Transverse colon (tissue), 4 donors: ENCODE results near the gene SOD2. TPM values are rescaled to one million over a fixed set of nuclear protein-coding genes. Genes with fewer than 3 reads are reported as not detected.

Experiments
- DNase-seq: peaks from one replicate; pipeline ENCODE4 v3.0.0-alpha.2; 2019
- H3K27ac ChIP-seq, 4 donors: fragments of 200-600 bp; sonication (generic); 2 replicates each; pipeline ENCODE4 v1.5.1; 2016 to 2018; ENCODE audit warnings: inconsistent platforms in 4 of 4
- H3K27me3 ChIP-seq: fragments of 200-600 bp; sonication (generic); 2 replicates; pipeline ENCODE4 v1.5.1; 2017; ENCODE audit warnings: inconsistent platforms
- H3K36me3 ChIP-seq, 4 donors: fragments of 200-600 bp; sonication (generic); 2 replicates each; pipeline ENCODE4 v1.5.1; 2017 to 2019; ENCODE audit warnings: inconsistent platforms in 4 of 4
- H3K4me1 ChIP-seq, 4 donors: fragments of 200-600 bp; sonication (generic); 2 replicates each; pipeline ENCODE4 v1.5.1; 2017 to 2020; ENCODE audit warnings: inconsistent platforms in 4 of 4
- H3K4me3 ChIP-seq, 4 donors: fragments of 200-600 bp; sonication (generic); 1 replicate in 1 of 4; 2 replicates in 3 of 4; pipeline versions ENCODE4 v1.5.1 to v1.6.1; 2017 to 2019; ENCODE audit warnings: inconsistent platforms in 4 of 4
- H3K9me3 ChIP-seq, 2 donors: fragments of 200-600 bp; sonication (generic); 2 replicates each; pipeline ENCODE4 v1.5.1; 2017 to 2019; ENCODE audit warnings: inconsistent platforms in 2 of 2
- CTCF ChIP-seq, 5 experiments: fragments of 200-600 bp in 3 of 5; fragments of 450-650 bp in 2 of 5; sonication (generic) in 3 of 5; IDR thresholded peaks; 1 replicate in 2 of 5; 2 replicates in 3 of 5; pipeline ENCODE4 v1.5.1; 2016 to 2017; ENCODE audit warnings: antibody characterized with exemption in 5 of 5, inconsistent platforms in 3 of 5, mild to moderate bottlenecking in 2 of 5, moderate library complexity in 1 of 5
- EP300 ChIP-seq: sonication (generic); formaldehyde crosslinking; IDR thresholded peaks from one replicate; pipeline ENCODE4 v1.6.1; 2017; ENCODE audit warnings: antibody characterized with exemption, low read depth
- POLR2A ChIP-seq: fragments of 450-650 bp; IDR thresholded peaks from one replicate; pipeline ENCODE4 v1.6.1; 2016; ENCODE audit warnings: antibody characterized with exemption, mild to moderate bottlenecking, moderate library complexity
- POLR2AphosphoS5 ChIP-seq, 3 donors: sonication (generic); formaldehyde crosslinking; IDR thresholded peaks; one replicate each; pipeline ENCODE4 v1.6.1; 2016; ENCODE audit warnings: antibody characterized with exemption in 3 of 3
- WGBS, 2 donors: methylation state at CpG; one replicate each; pipeline ENCODE4 v1.1.5; 2018; ENCODE audit warnings: low coverage in 1 of 2; 5-methylcytosine and 5-hydroxymethylcytosine counted together
- in situ Hi-C, 4 donors: fragments of 200-750 bp; cut with MboI; loops; one replicate each; pipeline versions ENCODE4 v1.15.0 to v1.15.1; 2017; ENCODE audit warnings: low sequenced_read_pairs in 3 of 4, low pct_ligation_motif_present in 1 of 4, low pct_unique_long_range_greater_than_20kb in 1 of 4
- intact Hi-C: fragments of 100-400 bp; cut with DNase I; formaldehyde crosslinking; loops from one replicate; pipeline ENCODE4 v1.15.1; 2023; ENCODE audit warnings: low total_unique reads
- total RNA-seq, 4 donors: library from RNA; depleted of rRNA; stranded (reverse); fragments of >200 nt; gene quantifications; one replicate each; pipeline ENCODE4 v1.1.0, GENCODE V29; 2016

SOD2 gene
- total RNA-seq, 4 donors from 2014 or later: 170 to 272 (median 224) TPM

- Histone ChIP-seq H3K27ac (no peak overlapping the region), H3K27me3 (no peaks in the 10 kb centered on the region), H3K4me1 (peaks cover 0 to 44% (median 7%) of the 10 kb centered on the region in 4 donors), H3K9me3 (no peaks in the 10 kb centered on the region), H3K4me3 (no peak overlapping the region), H3K36me3 (peaks cover 0 to 56% (median 20%) of the 10 kb centered on the region in 4 donors)
- 79 to 91% methylated on average over 1 of the region's 1 CpG for WGBS, 2 donors
- DNase-seq: no peak
- intact Hi-C loops (no loop called here), in situ Hi-C loops (loop anchor here in 3 of 4 donors (25.0 kb wide), 3 partner anchors 103 to 378 kb away; partner anchors contain the start of genes MRPL18 (in 2 of the 3), TCP1 (in 2 of the 3) and IGF2R (in 1 of the 3))
- no peak for TF ChIP-seq POLR2A
- no peak for TF ChIP-seq EP300
- no peak for TF ChIP-seq POLR2AphosphoS5 (IDR thresholded peaks at IDR 0.05)
- TF ChIP-seq CTCF (IDR thresholded peaks at IDR 0.05): no peak
Measured at GRCh38 chr6:159684013-159684304, 9.1 kb downstream of the SOD2 start.

- in situ Hi-C loops (loop anchor here in 3 of 4 donors (25.0 kb wide), 3 partner anchors 104 to 379 kb away; partner anchors contain the start of genes MRPL18 (in 2 of the 3), TCP1 (in 2 of the 3) and IGF2R (in 1 of the 3)), intact Hi-C loops (no loop called here)
- H3K4me3 ChIP-seq: no peak overlapping the region
- H3K27me3 ChIP-seq: no peaks in the 10 kb centered on the region
- 89% methylated on average over 1 of the region's 1 CpG; no CpG with 5 or more reads in 1 of the 2 donors for WGBS, 2 donors
- H3K27ac ChIP-seq: no peak overlapping the region
- peaks cover 0 to 37% (median 3%) of the 10 kb centered on the region in 4 donors for H3K4me1 ChIP-seq
- H3K9me3 ChIP-seq: no peaks in the 10 kb centered on the region
- H3K36me3 ChIP-seq: peaks cover 0 to 62% (median 19%) of the 10 kb centered on the region in 4 donors
- DNase-seq: no peak
- TF ChIP-seq CTCF (IDR thresholded peaks at IDR 0.05) (no peak), POLR2A (no peak), POLR2AphosphoS5 (IDR thresholded peaks at IDR 0.05) (no peak), EP300 (no peak)
Measured at GRCh38 chr6:159682810-159683209, 10.2 kb downstream of the SOD2 start.

GRCh38 chr6:159682295-159682694 lies 10.7 kb downstream of the SOD2 start:
- H3K27ac ChIP-seq: no peak overlapping the region
- TF ChIP-seq POLR2AphosphoS5 (IDR thresholded peaks at IDR 0.05) (no peak), CTCF (IDR thresholded peaks at IDR 0.05) (no peak), POLR2A (no peak), EP300 (no peak)
- peaks cover 0 to 60% (median 17%) of the 10 kb centered on the region in 4 donors for H3K36me3 ChIP-seq
- H3K9me3 ChIP-seq: no peaks in the 10 kb centered on the region
- intact Hi-C loops (no loop called here), in situ Hi-C loops (loop anchor here in 3 of 4 donors (25.0 kb wide), 3 partner anchors 105 to 380 kb away; partner anchors contain the start of genes MRPL18 (in 2 of the 3), TCP1 (in 2 of the 3) and IGF2R (in 1 of the 3))
- 47 to 54% methylated on average over 3 of the region's 3 CpGs for WGBS, 2 donors
- H3K4me1 ChIP-seq: peaks cover 0 to 37% (median 3%) of the 10 kb centered on the region in 4 donors
- no peak for DNase-seq
- no peaks in the 10 kb centered on the region for H3K27me3 ChIP-seq
- no peak overlapping the region for H3K4me3 ChIP-seq

- TF ChIP-seq EP300: no peak
- no peak for TF ChIP-seq POLR2A
- TF ChIP-seq CTCF (IDR thresholded peaks at IDR 0.05): no peak
- no peak for TF ChIP-seq POLR2AphosphoS5 (IDR thresholded peaks at IDR 0.05)
- Histone ChIP-seq H3K9me3 (no peaks in the 10 kb centered on the region), H3K4me3 (no peak overlapping the region), H3K27me3 (no peaks in the 10 kb centered on the region), H3K27ac (no peak overlapping the region), H3K4me1 (peaks cover 0 to 37% (median 3%) of the 10 kb centered on the region in 4 donors), H3K36me3 (peaks cover 0 to 53% (median 15%) of the 10 kb centered on the region in 4 donors)
- in situ Hi-C loops (loop anchor here in 3 of 4 donors (25.0 kb wide), 3 partner anchors 106 to 381 kb away; partner anchors contain the start of genes MRPL18 (in 2 of the 3), TCP1 (in 2 of the 3) and IGF2R (in 1 of the 3)), intact Hi-C loops (no loop called here)
- WGBS, 2 donors: 80 to 85% methylated on average over 9 to 10 of the region's 10 CpGs
- DNase-seq: no peak
Measured at GRCh38 chr6:159681191-159681880, 11.7 kb downstream of the SOD2 start.
